ENCODE results near the gene BTAF1. TPM values are rescaled to one million over a fixed set of nuclear protein-coding genes. Genes with fewer than 3 reads are reported as not detected.
A peak's percentile ranks its signal among the peaks of the same experiment; 100 is the strongest.

BTAF1 gene
- total RNA-seq, 2 donors from 2014 or later, result 12.0 to 21.9 TPM

DNA sequence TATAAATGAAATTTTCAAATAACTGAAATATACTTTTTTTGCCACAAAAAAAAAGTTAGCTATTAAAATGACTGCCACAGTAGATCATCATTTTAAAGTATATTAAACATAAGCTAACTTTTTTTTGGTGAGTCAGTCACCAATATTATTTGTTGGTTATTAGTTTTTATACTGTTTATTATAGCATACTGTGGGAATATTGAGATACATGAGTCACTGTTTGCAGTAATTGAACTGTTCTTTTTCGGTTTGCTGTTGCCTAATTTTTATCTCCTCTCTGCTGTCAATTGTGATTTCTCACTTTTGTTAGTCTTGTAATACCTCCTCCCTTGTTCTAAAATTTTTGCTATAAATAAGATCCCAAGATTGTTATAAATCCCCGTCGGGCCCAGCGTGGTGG, 45.7 kb downstream of the BTAF1 start:
- intact Hi-C loops (cut with DNase I), result no loop called here
- no peak for ATAC-seq
- DNase-seq, result no peak

GRCh38 chr10:91974960-91975359, 51.4 kb downstream of the BTAF1 start:
- DNase-seq (no peak), ATAC-seq (peak in 1 of 2 donors; percentile 39)
- intact Hi-C loops (cut with DNase I), result no loop called here

- no peak for ATAC-seq
- intact Hi-C loops (cut with DNase I), result no loop called here
Observed at GRCh38 chr10:91975438-91975837, 51.9 kb downstream of the BTAF1 start.

DNA sequence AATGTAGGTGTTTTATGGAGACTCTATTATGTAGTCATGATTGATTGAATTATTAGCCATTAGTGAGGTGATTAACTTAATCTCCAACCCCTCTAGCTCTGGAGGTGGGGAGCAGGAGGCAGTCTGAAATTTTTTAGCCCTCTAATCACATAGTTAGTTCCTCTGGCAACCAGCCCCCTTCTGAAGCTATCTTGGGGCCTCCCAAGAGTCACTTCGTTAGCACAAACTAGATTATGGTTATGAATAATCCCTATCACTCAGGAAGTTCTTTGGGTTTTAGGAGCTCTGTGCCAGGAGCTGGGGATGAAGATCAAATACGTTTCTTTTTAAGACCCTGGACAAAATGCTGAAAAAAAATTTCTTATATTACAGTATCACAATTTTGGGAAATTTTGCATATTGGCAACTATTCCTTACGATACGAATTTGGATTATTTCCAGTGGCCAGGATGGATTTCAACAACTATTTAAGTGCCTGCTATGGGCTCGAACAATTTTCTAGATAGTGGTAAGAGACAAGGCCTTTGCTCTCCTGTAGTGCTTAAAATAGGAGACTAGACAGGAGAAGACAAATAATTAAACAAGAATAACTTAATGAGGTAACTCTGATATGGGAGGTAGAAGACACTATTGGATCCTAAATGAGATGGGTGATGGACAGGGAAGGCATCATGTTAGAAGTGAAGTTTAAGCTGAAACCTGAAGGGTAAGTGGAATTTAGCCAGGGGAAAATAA, 52.9 kb downstream of the BTAF1 start:
- intact Hi-C loops (cut with DNase I), result no loop called here
- peak in 1 of 2 donors; percentile 60 for ATAC-seq

More at GRCh38 chr10:91975438-91975837, 51.9 kb downstream of the BTAF1 start:
- no peak for DNase-seq

GRCh38 chr10:91977491-91977890, 53.9 kb downstream of the BTAF1 start:
- no peak for ATAC-seq
- no peak for DNase-seq
- intact Hi-C loops (cut with DNase I), result no loop called here

More for the DNA sequence above, 52.9 kb downstream of the BTAF1 start:
- DNase-seq, result no peak

DNA sequence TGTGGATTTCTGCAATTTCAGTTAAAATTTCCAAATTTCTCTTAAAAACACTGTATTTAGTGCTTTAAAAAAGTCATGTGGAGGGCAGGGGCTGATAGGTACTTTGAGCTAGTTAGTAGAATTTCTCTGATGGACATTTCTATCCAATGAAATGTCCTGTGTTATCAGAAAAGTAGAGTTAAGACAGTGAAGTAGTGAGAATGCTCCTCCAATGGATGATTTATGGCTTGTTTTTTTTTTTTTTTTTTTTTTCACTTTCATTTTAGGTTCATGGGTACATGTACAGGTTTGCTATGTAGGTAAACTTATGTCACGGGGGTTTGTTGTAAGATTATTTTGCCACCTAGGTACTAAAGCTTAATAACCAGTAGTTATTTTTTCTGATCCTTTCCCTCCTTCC, 55.0 kb downstream of the BTAF1 start:
- ATAC-seq (no peak), DNase-seq (no peak)
- intact Hi-C loops (cut with DNase I), result no loop called here

- ATAC-seq (no peak), DNase-seq (no peak)
- intact Hi-C loops (cut with DNase I), result no loop called here
Observed at GRCh38 chr10:91980319-91980718, 56.7 kb downstream of the BTAF1 start.

DNA sequence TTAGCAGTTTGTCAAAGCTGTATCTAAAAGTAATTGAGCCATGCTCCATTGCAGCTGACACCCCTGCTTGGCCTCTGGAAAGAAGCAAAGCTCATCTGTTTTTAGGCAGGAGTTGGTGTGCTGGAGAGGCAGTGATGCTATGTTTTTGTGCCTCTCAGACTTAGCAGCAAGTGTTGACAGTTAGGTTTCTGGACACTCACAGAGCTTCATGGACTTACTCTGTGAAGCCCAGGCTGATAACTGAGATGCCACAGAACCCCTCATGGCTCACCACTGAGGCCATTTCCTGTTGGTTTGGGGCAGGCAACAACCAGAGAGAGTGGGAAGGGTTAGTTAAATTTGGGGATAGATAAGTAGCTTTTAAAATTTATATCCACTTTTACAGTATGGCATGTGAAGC, 59.8 kb downstream of the BTAF1 start:
- ATAC-seq (peak; percentile 68 to 96), DNase-seq (no peak)
- intact Hi-C loops (cut with DNase I), result no loop called here

GRCh38 chr10:91987397-91988037, 63.9 kb downstream of the BTAF1 start:
- intact Hi-C loops (cut with DNase I), result no loop called here
- ATAC-seq (peak in 1 of 2 donors; percentile 92), DNase-seq (no peak)

DNA sequence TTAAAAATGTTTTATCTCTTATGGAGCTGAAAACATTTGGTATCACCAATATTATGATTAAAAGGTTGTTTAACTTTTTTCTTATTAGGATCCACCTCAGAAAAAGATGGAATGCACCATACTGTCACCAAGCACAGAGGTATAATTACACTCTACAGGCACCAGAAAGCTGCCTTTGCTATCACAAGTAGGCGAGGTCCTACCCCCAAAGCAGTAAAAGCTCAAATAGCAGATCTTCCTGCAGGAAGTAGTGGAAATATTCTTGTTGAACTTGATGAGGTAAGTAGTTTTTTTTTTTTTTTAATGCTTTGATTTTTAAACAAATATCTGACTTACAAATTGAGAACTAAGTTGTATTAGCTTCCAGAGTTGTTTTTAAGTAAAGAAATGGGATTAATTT, 68.5 kb downstream of the BTAF1 start:
- intact Hi-C loops (cut with DNase I), result no loop called here
- ATAC-seq (no peak), DNase-seq (no peak)

DNA sequence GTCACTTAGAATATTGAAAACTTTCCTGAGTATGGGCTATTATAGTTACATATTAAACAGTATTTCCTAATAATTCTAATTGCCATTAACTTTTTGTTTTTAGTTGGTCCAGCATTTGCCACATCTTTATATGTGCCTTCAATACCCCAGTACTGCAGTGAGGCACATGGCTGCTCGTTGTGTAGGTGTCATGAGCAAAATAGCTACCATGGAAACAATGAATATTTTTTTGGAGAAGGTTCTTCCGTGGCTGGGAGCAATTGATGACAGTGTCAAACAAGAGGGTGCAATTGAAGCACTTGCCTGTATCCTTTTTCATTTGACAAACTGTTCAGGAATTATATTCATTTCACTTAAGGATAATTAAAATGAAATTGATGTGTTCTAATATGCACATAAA, 72.7 kb downstream of the BTAF1 start:
- DNase-seq (no peak), ATAC-seq (no peak)
- intact Hi-C loops (cut with DNase I), result no loop called here

DNA sequence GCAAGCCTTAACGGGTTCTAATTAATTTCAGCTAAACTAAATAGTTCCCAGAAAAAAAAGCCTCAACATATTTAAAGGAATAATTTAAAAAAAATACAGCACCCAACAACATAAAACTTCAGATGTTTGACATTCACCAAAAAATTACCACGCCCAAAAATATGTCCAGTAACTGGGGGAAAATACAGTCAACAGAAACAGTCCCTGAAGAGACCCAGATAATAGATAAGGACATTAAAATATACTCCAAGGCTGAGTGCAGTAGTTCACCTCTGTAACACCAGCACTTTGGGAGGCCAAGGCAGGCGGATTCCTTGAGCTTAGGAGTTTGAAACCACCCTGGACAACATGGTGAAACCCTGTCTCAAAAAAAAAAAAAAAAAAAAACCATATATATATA, 78.0 kb downstream of the BTAF1 start:
- no peak for DNase-seq
- intact Hi-C loops (cut with DNase I), result no loop called here
- ATAC-seq, result no peak

DNA sequence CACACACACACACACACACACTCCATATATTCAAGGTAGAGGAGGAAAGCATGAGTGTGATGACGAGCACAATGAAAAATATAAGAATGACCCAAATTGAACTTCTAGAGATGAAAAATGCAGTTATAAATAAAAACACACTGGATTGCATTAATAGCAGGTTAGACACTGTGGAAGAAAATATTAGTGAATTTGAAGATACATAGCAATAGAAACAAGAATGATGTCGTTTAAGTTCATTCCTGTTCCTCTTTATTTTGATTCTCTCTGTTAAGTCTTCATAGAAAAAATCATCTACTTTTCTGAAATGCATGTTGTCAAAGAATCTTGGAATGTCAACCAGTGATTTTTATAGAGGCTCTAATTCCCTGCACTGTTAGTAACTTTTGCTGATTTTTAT, 78.4 kb downstream of the BTAF1 start:
- ATAC-seq (no peak), DNase-seq (no peak)
- intact Hi-C loops (cut with DNase I), result no loop called here

- intact Hi-C loops (cut with DNase I), result no loop called here
- DNase-seq, result no peak
- ATAC-seq, result no peak
Observed at GRCh38 chr10:92003258-92003657, 79.7 kb downstream of the BTAF1 start.

- ATAC-seq (no peak), DNase-seq (no peak)
- intact Hi-C loops (cut with DNase I), result no loop called here
Observed at GRCh38 chr10:92005978-92006377, 82.4 kb downstream of the BTAF1 start.

DNA sequence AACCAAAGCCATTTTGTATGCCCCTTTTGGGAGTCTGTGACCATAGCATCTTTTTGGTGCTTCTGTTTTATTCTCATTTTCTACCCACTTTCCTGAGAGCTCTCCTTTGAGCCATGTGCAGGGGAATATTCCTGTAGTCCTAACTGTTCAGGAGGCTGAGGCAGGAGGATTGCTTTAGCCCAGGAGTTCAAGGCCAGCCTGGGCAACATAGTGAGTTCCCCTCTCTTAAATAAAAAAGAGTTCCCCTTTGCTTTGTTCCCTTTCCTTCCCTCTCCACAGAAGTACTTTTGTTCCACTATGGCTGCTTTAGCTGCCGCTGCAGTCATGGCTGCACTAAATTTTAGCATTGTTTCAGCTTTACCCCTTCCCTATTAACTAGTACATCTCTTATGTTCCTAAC, 85.9 kb downstream of the BTAF1 start:
- DNase-seq (no peak), ATAC-seq (no peak)
- intact Hi-C loops (cut with DNase I), result no loop called here

GRCh38 chr10:92010047-92010735, 86.6 kb downstream of the BTAF1 start:
- ATAC-seq (no peak), DNase-seq (no peak)
- intact Hi-C loops (cut with DNase I), result no loop called here

GRCh38 chr10:92011560-92012214, 88.1 kb downstream of the BTAF1 start:
- intact Hi-C loops (cut with DNase I), result no loop called here
- no peak for DNase-seq
- ATAC-seq, result peak in 1 of 2 donors; percentile 73

DNA sequence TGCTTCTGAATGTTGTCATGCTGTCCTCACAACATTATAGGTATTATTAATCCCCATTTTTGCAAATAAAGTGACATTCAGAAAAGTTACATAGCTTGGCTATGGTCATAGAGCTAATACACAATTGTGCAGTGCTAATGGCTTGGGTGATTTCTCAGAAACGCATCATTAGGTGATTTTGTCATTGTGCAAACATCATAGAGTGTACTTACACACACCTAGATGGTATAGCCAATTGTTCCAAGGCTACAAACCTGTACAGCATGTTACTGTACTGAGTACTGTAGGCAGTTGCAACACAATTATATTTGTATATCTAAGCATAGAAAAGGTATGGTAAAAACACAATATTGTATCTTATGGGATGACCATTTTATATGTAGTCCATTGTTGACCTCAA, 91.0 kb downstream of the BTAF1 start:
- DNase-seq, result no peak
- intact Hi-C loops (cut with DNase I), result no loop called here
- no peak for ATAC-seq

GRCh38 chr10:92024700-92025099, 101.1 kb downstream of the BTAF1 start:
- DNase-seq (no peak), ATAC-seq (no peak)
- intact Hi-C loops (cut with DNase I), result no loop called here
